ENCODE measurements around the gene HAGH.
"Not testable (repeated sequence)": the region's sequence is repeated elsewhere in the genome, so short reads cannot be mapped to it uniquely, and the experiment has no call there.

HAGH gene

DNA sequence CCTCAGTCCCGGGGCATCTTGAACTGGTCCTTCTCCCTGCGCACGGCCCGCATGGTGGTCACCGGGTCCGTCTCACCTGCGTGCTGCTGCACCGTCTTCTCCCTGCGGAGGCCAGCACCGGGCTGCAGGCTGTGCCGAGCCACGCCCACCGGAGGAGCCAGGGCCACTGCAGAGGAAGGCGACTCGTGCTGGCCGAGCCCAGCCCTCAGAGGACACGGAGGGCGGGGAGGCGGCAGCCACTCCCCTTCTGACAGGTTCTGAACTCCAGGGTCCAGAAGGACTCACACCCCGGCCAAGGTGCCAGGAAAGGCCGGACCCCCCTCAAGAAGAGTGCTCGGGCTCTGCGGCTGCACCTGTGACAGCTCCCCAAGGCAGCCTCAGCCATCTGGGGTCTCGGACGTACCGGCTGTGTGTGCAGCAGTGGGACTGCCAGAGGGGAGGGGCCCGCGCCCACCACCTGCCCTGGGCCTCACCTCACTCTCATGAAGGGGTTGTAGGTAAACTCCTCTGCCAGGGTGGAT lies 17.3 kb downstream of the HAGH start:
- no peak for DNase-seq

DNA sequence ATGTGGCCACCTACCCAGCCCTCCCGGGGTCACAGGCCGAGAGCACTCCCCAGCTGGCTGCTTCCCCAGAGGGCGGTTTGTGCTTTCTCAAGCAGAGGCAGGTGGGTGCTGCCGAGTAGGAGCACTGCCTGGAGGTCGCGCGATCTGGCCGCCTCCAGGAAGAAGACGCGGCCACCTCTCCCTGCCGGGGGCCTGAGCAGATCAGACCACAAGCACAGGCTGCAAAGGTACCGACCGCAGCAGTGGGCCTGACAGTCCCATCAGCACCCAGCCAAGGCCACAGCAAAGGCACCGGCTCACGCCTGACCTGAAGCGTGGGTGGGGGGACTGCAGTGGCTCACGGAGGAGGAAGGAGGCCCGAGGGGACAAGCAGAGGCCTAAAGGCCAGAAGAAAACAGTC lies 17.9 kb downstream of the HAGH start:
- no peak for DNase-seq

- DNase-seq = no peak
Observed at GRCh38 chr16:1807626-1808025, 19.0 kb downstream of the HAGH start.

- no peak for DNase-seq
Observed at GRCh38 chr16:1800701-1801100, 25.9 kb downstream of the HAGH start.

DNA sequence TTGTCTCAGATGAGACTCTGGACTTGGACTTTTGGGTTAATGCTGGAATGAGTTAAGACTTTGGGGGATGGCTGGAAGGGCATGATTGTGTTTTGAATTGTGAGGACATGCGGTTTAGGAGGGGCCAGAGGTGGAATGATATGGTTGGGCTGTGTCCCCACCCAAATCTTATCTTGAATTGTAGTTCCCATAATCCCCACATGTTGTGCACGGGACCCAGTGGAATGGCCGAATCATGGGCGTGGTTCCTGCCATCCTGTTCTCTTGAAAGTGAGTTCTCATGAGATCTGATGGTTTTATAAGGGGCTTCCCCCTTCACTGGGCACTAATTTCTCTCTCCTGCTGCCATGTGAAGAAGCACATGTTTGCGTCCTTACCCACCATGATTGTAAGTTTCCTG lies 27.4 kb downstream of the HAGH start:
- not testable (repeated sequence) for DNase-seq

DNA sequence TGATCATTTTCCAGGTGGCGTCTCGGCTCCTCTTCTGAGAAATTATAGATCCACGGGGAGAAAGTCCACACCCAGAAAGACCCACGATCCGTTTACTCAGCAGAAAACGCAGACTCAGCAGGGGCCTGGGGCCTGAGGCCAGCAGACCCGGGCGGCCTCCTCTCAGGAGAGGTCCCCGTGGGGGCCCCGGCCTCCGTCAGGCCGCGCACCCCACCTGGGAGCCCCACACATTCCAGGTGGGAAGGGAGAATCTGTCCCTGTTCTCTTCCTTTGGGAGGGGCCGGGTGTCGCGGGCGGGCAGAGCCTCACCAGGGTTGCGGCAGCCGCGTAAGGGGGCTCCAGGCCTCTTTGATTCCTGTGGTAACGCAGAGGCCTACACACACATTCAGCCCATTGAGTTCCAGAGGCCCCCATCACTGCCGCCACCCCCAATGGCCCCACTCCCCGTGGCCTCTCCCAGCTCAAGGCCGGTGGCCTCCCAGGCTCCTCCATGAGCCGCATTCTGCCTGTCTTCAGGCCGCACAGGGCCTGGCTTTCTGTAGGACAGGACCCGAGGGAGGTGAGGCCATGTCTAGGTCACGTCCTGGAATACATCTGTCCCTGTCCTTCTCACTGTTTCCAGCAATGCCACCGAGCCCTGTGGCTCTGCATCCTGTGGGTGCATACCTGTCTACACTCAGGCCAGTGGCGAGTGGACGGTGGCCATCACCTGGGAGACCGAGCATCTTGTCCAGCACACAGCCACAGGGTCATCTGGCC lies 31.5 kb downstream of the HAGH start:
- DNase-seq = no peak

GRCh38 chr16:1794221-1794871 lies 32.3 kb downstream of the HAGH start:
- no peak for DNase-seq

DNA sequence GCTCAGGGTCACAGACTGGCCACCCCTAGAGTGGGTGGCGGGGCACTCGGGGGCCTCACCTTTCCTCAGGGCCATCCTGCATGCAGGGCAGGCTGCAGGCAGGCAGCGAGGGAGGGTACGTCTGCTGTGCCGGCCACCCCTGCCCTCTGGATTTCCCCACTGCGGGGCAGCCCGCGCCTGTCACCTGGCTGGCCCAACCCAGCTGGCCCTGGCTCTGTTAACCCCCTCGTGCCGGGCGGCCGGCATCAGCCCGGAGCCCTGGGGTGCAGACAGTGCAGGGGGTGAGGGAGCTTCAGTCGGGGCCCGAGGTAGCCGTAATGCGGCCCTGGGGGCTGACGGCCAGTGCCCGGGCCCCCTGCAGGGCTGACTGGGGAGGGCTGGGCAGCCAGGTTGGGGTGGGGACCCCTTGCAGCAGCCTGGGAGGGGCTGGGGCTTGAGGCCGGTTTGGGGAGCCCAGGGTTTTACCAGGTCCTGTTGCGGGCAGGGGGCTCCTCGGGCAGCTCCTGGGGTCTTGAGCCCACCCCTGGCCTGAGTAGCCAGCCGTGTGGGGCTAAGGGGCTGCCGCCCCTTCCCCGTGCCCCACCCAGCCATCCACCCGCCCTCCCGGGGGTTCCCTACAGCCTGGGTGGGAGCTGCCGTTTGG lies 32.9 kb downstream of the HAGH start, which contains the start of gene IGFALS:
TSS of gene IGFALS (minus strand) at position 128 of the 643 bp plus-strand sequence. CDS start at position 75, 53 bp downstream.
- DNase-seq = no peak

DNA sequence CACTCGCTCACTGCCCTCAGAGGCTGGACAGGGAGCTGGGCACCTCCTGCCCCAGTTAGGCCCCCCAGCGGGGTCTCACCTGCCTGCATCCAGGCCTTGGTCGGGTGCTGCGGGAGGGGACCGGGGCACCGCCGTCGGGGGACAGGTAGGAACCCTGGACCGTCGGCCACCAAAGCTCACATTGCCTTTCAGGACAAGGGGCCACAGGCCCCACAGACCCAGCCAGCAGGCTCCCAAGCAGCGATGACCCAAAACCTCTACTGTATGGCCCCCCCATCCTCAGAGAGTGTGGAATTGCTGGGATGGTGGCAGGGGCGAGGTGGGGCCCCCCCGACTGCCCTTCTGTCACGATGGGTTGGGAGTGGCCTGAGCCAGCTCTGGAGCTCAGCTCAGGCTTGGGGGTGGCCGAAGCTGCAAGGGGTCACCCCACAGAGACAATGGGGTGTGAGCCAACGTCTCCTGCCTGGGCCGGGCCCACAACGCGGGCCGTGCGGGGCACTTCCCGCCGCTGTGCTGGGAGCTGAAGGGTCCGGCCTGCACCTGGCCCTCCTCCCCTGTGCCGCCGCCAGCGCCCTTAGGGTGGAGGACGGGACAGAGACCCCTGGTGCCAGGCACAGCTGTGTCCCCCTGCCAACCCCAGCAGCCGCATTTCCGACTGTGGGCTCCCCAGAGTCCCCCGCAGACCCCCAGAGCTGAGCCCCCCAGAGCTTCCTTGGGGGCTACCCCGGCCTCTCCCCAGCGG lies 33.6 kb downstream of the HAGH start:
- DNase-seq = no peak

DNA sequence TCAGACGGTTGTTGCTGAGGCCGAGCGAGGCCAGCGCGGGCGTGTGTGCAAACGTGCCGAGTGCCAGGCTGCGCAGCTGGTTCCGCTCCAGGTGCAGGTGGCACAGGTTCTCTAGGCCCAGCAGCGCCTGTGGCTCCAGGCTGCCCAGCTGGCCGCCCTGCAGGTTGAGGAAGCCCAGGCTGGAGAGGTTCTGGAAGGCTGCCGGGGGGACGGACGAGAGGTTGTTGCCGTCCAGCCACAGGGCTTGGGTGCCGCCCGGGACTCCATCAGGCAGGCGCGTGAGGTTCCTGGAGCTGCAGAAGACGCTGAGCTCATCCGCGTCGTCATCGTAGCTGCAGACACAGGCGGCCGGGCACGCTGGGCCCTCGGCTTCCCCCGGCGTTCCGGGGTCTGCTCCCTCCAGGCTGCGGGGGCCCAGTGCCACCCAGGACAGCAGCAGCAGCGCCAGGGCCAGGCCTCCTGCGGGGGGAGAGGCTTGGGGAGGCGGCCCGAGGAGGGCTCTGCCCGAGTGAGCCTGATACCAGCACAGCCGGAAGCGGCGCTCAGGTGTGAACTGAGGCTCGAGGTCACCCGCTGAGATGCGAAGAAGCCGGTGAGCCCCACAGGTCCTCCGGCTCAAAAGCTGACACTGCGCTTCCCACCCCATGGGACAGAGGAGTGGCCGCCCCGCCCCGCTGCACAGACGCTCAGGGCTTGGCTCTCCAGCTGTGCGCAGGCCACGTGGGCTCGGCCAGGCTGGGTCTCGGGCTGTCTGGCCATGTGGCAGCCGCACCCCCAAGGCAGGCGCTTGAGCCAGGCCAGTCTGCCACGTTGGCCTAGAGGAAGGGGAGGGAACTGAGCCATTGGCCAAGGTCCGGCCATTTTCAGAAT lies 34.4 kb downstream of the HAGH start:
- no peak for DNase-seq

GRCh38 chr16:1791256-1791942 lies 35.2 kb downstream of the HAGH start:
- DNase-seq = no peak

DNA sequence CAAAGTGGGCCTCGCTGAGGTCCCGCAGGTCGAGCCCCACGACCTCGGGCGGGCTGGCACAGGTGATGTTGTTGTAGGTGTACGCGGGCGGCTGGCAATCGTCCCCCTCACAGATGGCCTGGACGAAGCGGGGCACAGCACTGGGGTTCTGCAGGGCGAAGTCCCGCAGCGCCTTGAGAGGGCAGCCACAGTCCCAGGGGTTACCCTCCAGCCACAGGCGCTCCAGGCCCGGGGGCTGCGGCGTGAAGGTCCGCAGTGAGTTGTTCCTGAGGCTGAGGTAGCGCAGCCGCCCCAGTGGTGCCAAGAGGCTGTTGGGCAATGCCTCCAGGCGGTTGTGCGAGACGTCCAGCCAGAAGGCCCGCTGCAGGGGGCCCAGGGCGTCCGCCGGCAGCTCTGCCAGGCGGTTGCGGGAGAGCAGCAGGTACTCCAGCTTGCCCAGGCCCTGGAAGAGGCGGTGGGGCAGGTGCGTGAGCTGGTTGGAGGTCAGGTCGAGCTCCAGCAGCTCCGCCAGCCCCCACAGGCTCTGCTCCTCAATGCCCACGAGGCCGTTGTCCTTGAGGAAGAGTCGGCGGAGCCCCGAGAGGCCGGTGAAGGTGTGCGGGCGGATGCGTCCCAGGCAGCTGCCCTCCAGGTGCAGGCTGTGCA lies 35.9 kb downstream of the HAGH start:
- no peak for DNase-seq

- DNase-seq = no peak
Observed at GRCh38 chr16:1790261-1790610, 36.4 kb downstream of the HAGH start.

GRCh38 chr16:1789643-1790045 lies 37.0 kb downstream of the HAGH start:
- DNase-seq = no peak

- DNase-seq = no peak
Observed at GRCh38 chr16:1788708-1789100, 37.9 kb downstream of the HAGH start.

- DNase-seq = no peak
Observed at GRCh38 chr16:1788095-1788707, 38.4 kb downstream of the HAGH start.

GRCh38 chr16:1787322-1788094 lies 39.1 kb downstream of the HAGH start:
- no peak for DNase-seq

DNA sequence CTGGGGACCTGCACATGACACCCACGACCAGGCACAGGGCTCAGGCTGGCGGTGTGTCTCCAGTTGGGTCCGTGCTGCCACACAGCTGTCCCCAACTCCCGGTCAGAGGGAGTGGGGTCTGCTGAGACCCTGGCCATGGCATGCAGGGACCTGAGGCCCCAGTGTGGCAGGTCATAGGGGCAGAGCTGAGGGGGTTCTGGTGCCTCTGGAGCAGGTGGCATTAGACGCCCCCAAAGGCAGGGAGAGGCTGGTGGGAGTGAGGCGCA lies 39.6 kb downstream of the HAGH start:
- no peak for DNase-seq

- DNase-seq = no peak
Observed at GRCh38 chr16:1786242-1787055, 40.2 kb downstream of the HAGH start.
